Adrenal gland (tissue), 12 donors: Measurements from ENCODE around the gene FADS2. TPM values are rescaled to one million over a fixed set of nuclear protein-coding genes. Genes with fewer than 3 reads are reported as not detected.

ENCODE experiments used
- DNase-seq, 7 donors: peaks; one replicate each; pipeline ENCODE4 v3.0.0-alpha.2; 2019 to 2020
- H3K27ac ChIP-seq, 5 donors: fragments of 200-600 bp; sonication (generic) in 4 of 5; 1 replicate in 3 of 5; 2 replicates in 2 of 5; pipeline versions ENCODE4 v1.5.1 to v1.8.0; 2016 to 2020; ENCODE audit warnings: mild to moderate bottlenecking in 1 of 5
- H3K27me3 ChIP-seq: fragments of 200-600 bp; 2 replicates; pipeline ENCODE4 v1.8.0; 2021
- H3K36me3 ChIP-seq, 2 donors: fragments of 200-600 bp; replicated peaks in 1 of 2; 1 replicate in 1 of 2; 2 replicates in 1 of 2; pipeline versions ENCODE4 v1.5.1 to v1.8.0; 2018 to 2022
- H3K4me1 ChIP-seq, 2 donors: fragments of 200-600 bp; replicated peaks in 1 of 2; 1 replicate in 1 of 2; 2 replicates in 1 of 2; pipeline versions ENCODE4 v1.5.1 to v1.8.0; 2018 to 2021
- H3K4me3 ChIP-seq, 4 donors: fragments of 200-600 bp; sonication (generic) in 3 of 4; one replicate each; pipeline ENCODE4 v1.5.1; 2016 to 2018
- H3K9me3 ChIP-seq, 3 donors: fragments of 200-600 bp; sonication (generic) in 1 of 3; replicated peaks in 1 of 3; 1 replicate in 2 of 3; 2 replicates in 1 of 3; pipeline versions ENCODE4 v1.5.1 to v1.8.0; 2016 to 2021
- CTCF ChIP-seq, 6 experiments: fragments of 450-650 bp in 4 of 6; fragments of 200-600 bp in 2 of 6; sonication (generic) in 1 of 6; IDR thresholded peaks; 1 replicate in 5 of 6; 2 replicates in 1 of 6; pipeline versions ENCODE4 v1.5.1 to v1.8.0; 2016 to 2021; ENCODE audit warnings: antibody characterized with exemption in 6 of 6, mild to moderate bottlenecking in 2 of 6, moderate library complexity in 1 of 6
- POLR2A ChIP-seq, 2 donors: fragments of 450-650 bp; IDR thresholded peaks; one replicate each; pipeline ENCODE4 v1.6.1; 2017; ENCODE audit warnings: antibody characterized with exemption in 2 of 2, mild to moderate bottlenecking in 2 of 2, moderate library complexity in 1 of 2
- WGBS, 4 donors: extraction: QIAGEN DNeasy Blood & Tissue Kit in 2 of 4; methylation state at CpG; one replicate each; pipeline versions ENCODE4 v1.1.5 to v1.1.7; 2013 to 2017; 5-methylcytosine and 5-hydroxymethylcytosine counted together
- intact Hi-C, 2 donors: fragments of 100-400 bp; cut with DNase I; formaldehyde crosslinking; loops; one replicate each; pipeline versions ENCODE4 v1.14.1 to v1.15.0; 2022 to 2023
- polyA plus RNA-seq, 3 donors: library from polyadenylated mRNA; stranded (reverse); fragments of 200-250 nt in 2 of 3; fragments of 350-450 nt in 1 of 3; fragmentation: Illumina TruSeq in 1 of 3; extraction: RNeasy Lipid Tissue Mini Kit (QIAGEN cat#74804) in 1 of 3; gene quantifications; one replicate each; pipeline ENCODE4 v1.2.3, GENCODE V29; 2013 to 2014
- total RNA-seq, 9 donors: library from RNA; depleted of rRNA in 4 of 9; stranded (reverse); fragments of >200 nt in 4 of 9; fragments of 120-200 nt in 1 of 9; fragmentation: NEBNext Ultra II Directional in 1 of 9; extraction: Animal tissue kit (Norgen Biotek cat#: 25700) in 1 of 9; gene quantifications; one replicate each; pipeline versions ENCODE4 v1.1.0 to v1.2.4, GENCODE V29; 2013 to 2023
- donor health status: healthy with polysubstance abuse.
- donor health status: Bipolar disorder and iron deficiency.
- donor health status: DM: yes; HTN: yes; CAD: no.
- donor health status: DM: no; HTN: no; CAD: no.
- donor health status: DM: no; HTN: no; CAD: no.
- donor health status: DM: yes; HTN: yes; CAD: no.

FADS2 gene
- total and polyA plus RNA-seq, 12 donors: 134 to 1,327 (median 488) TPM

DNA sequence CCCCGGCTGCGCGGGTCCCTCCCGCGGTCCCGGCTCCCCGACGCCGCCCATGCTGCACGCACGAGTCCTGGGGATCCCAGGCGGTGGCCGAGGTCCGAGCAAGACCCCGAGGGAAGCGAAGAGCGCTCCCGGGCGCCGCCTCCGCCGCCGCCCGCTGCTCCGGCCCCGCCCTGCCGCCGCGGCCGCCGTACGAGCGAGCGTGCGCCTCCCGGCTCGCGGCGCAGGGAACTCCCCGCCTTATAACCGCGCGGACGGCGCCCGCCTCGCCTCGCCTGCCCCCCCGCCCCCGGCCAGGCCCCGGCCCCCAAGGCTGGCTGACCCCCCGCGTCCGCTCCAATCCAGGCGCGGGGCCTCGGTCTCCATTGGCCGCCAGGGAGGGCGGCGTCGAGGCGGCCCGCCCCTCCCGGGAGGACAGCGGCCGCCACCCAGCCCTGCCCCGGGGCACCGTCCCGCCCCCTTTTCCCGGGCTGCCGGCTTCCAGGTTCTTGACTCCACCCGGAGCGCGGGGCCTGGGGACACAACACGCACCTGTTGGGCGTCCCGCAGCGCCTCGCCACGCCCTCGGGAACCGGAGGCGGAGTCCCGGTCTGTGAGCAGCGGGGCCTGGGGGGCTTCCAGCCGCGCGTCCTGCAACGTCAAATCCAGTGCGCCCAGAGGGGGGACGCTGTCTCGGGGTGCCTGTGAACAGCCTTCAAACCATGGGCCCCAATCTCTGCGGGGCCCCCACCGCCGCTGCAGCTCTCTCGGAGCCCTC is 63.4 kb downstream of the FADS2 start, which contains the start of gene FADS3:
TSS of gene FADS3 (minus strand) at position 215 of the 754 bp plus-strand sequence. CDS start at position 51, 164 bp downstream.
- WGBS, 4 donors: 0 to 1% (median 0%) methylated on average over 2 to 95 of the region's 96 CpGs
- peak within 1 kb of the TSS; percentile 26 to 66 (median 54) for H3K4me3 ChIP-seq
- H3K4me1 ChIP-seq: peaks cover 18 to 38% of the 10 kb centered on the region in 2 donors
- peak; percentile 88 to 92 (median 91) for DNase-seq
- H3K27me3 ChIP-seq: no peaks in the 10 kb centered on the region
- H3K9me3 ChIP-seq: no peaks in the 10 kb centered on the region
- no peaks in the 10 kb centered on the region for H3K36me3 ChIP-seq
- peak within 1 kb of the TSS in 4 of 5 donors; percentile 71 to 92 (median 76) for H3K27ac ChIP-seq
- intact Hi-C loops: no loop called here
- peak in 2 of 6 experiments; percentile 8 to 11 for TF ChIP-seq CTCF (IDR thresholded peaks at IDR 0.05)
- TF ChIP-seq POLR2A (IDR thresholded peaks at IDR 0.05): peak; percentile 68 to 87

DNA sequence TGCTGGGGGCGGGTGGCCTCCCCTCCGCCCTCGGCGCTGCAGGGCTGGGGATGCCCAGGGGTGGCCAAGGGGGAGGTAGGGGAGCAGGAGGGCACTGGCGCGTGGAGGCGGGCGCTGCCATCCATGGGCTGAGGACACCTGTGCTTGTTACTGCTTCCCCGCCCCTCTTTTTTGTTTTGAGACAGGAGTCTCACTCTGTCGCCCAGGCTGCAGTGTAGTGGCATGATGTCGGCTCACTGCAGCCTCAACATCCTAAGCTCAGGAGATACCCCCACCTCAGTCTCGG is 63.9 kb downstream of the FADS2 start:
- H3K36me3 ChIP-seq: no peaks in the 10 kb centered on the region
- H3K9me3 ChIP-seq: no peaks in the 10 kb centered on the region
- H3K4me1 ChIP-seq: peaks cover 18 to 38% of the 10 kb centered on the region in 2 donors
- H3K27ac ChIP-seq: peak overlapping the region in 4 of 5 donors; percentile 61 to 92 (median 76)
- 21 to 60% (median 38%) methylated on average over 4 to 12 of the region's 12 CpGs for WGBS, 4 donors
- DNase-seq: no peak
- intact Hi-C loops: no loop called here
- TF ChIP-seq CTCF (IDR thresholded peaks at IDR 0.05): no peak
- TF ChIP-seq POLR2A (IDR thresholded peaks at IDR 0.05): no peak
- H3K4me3 ChIP-seq: peak overlapping the region in 1 of 4 donors; percentile 66
- H3K27me3 ChIP-seq: no peaks in the 10 kb centered on the region

GRCh38 chr11:61893981-61894380 is 65.9 kb downstream of the FADS2 start:
- 44 to 49% (median 46%) methylated on average over 5 of the region's 5 CpGs for WGBS, 4 donors
- no peak overlapping the region for H3K4me3 ChIP-seq
- no peak for TF ChIP-seq POLR2A (IDR thresholded peaks at IDR 0.05)
- TF ChIP-seq CTCF (IDR thresholded peaks at IDR 0.05): no peak
- H3K4me1 ChIP-seq: peaks cover 12 to 20% of the 10 kb centered on the region in 2 donors
- H3K9me3 ChIP-seq: no peaks in the 10 kb centered on the region
- intact Hi-C loops: no loop called here
- H3K36me3 ChIP-seq: peaks cover 0 to 7% of the 10 kb centered on the region in 2 donors
- DNase-seq: no peak
- no peaks in the 10 kb centered on the region for H3K27me3 ChIP-seq
- H3K27ac ChIP-seq: peak overlapping the region in 1 of 5 donors; percentile 45

DNA sequence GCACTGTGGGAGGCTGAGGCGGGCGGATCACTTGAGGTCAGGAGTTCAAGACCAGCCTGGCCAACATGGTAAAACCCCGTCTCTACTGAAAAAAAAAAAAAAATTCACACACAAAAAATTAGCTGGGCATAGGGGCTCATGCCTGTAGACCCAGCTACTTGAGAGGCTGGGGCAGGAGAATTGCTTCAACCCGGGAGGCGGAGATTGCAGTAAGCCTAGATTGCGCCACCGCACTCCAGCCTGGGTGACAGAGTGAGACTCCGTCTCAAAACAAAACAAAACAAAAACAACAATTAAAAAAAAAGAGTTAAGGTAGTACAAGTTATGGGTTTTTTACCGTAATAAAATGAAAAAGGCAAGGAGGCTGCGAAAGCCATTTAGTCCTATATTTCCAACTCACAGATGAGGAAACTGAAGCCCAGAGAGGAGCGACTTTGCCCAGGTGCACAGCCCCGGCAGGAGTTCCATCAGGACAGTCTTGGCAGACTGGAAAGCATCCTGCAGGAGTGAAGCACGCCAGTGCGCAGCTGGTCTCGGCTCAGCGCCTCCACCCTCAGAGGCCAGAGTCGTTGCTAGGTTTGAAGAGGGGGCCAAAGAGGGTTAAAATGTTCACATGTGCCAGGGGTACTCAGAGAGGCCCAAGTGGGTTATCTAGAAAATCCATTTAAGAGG is 67.1 kb downstream of the FADS2 start:
- H3K27ac ChIP-seq: no peak overlapping the region
- H3K9me3 ChIP-seq: no peaks in the 10 kb centered on the region

More for the DNA sequence above, 67.1 kb downstream of the FADS2 start:
- Histone ChIP-seq H3K4me3 (no peak overlapping the region), H3K4me1 (peaks cover 9 to 14% of the 10 kb centered on the region in 2 donors), H3K36me3 (peaks cover 0 to 7% of the 10 kb centered on the region in 2 donors), H3K27me3 (no peaks in the 10 kb centered on the region)
- 79 to 83% (median 82%) methylated on average over 15 to 17 of the region's 17 CpGs for WGBS, 4 donors
- TF ChIP-seq POLR2A (IDR thresholded peaks at IDR 0.05) (no peak), CTCF (IDR thresholded peaks at IDR 0.05) (no peak)
- intact Hi-C loops: loop anchor here (5.0 kb wide), 3 partner anchors 52 to 212 kb away; no protein-coding TSS in a partner anchor
- no peak for DNase-seq
